Measurements from ENCODE around the gene DYNC1I2. TPM values are rescaled to one million over a fixed set of nuclear protein-coding genes. Genes with fewer than 3 reads are reported as not detected.
A peak's percentile ranks its signal among the peaks of the same experiment; 100 is the strongest.
"Not testable (repeated sequence)": the region's sequence is repeated elsewhere in the genome, so short reads cannot be mapped to it uniquely, and the experiment has no call there.

DYNC1I2 gene
- total RNA-seq, 1 experiment from 2014 or later, result 124 TPM

DNA sequence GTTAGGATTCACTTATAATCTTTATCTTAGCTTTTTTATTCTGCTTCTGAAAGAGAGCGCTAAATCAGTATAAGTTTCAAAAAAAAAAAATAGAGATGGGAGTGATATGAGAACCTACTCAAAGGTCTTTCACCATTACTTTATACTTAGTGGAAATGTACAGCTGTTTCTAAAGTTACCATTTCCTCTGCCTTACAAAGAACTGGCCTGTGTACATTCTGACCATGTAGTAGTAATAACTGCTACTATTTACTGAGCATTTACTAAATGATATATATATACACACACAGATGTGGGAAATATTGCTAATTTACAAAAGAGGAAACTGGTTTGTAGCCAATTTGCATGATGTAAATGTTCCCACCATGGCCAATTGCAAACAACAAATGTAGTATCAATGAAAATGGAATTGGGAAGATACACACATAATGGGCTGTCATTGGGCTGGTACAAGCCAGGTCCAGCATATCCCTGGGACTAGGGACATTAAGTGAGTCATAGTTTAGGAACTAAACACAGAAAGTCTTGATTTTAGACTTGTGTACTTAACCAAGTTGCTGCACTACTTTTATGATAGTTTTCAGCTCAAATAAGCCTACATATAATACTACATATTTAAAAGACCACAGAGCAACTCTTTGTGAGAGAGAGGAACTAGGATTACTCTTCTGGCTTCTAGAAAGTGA lies 67.1 kb downstream of the DYNC1I2 start:
- no peak overlapping the region for H3K27ac ChIP-seq (ENCODE audit: low read depth, low read length, poor library complexity, severe bottlenecking)
- TF ChIP-seq, protein P1, sequence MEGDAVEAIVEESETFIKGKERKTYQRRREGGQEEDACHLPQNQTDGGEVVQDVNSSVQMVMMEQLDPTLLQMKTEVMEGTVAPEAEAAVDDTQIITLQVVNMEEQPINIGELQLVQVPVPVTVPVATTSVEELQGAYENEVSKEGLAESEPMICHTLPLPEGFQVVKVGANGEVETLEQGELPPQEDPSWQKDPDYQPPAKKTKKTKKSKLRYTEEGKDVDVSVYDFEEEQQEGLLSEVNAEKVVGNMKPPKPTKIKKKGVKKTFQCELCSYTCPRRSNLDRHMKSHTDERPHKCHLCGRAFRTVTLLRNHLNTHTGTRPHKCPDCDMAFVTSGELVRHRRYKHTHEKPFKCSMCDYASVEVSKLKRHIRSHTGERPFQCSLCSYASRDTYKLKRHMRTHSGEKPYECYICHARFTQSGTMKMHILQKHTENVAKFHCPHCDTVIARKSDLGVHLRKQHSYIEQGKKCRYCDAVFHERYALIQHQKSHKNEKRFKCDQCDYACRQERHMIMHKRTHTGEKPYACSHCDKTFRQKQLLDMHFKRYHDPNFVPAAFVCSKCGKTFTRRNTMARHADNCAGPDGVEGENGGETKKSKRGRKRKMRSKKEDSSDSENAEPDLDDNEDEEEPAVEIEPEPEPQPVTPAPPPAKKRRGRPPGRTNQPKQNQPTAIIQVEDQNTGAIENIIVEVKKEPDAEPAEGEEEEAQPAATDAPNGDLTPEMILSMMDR (conservative IDR thresholded peaks at IDR 0.05; ENCODE audit: low read depth, low read length), result no peak
- no peak for TF ChIP-seq EZH2 (IDR thresholded peaks at IDR 0.05; ENCODE audit: borderline replicate concordance, low read depth, low read length, poor library complexity, severe bottlenecking)
- BruUV-seq (replicated peaks), result no TSS peak
- POLR2A ChIA-PET (ENCODE audit: low non-redundant PET), result no interaction called here
- H3K4me1 ChIP-seq (ENCODE audit: insufficient read depth, low read length, poor library complexity, severe bottlenecking), result no peaks in the 10 kb centered on the region
- CTCF ChIA-PET, result no interaction called here
- DNase-seq (ENCODE audit: low spot score), result no peak
- peaks cover 25% of the 10 kb centered on the region for H3K36me3 ChIP-seq (ENCODE audit: insufficient read depth, low read length, poor library complexity, severe bottlenecking)
- H3K27me3 ChIP-seq (replicated peaks; ENCODE audit: insufficient read depth, low read depth, low read length, poor library complexity), result no peaks in the 10 kb centered on the region
- intact Hi-C loops (cut with micrococcal nuclease; ENCODE audit: unreplicated experiment), result no loop called here
- H3K4me3 ChIP-seq (ENCODE audit: low read depth, low read length, poor library complexity, severe bottlenecking), result no peak overlapping the region
- no peaks in the 10 kb centered on the region for H3K9me3 ChIP-seq (ENCODE audit: low read depth, low read length, poor library complexity, severe bottlenecking)

DNA sequence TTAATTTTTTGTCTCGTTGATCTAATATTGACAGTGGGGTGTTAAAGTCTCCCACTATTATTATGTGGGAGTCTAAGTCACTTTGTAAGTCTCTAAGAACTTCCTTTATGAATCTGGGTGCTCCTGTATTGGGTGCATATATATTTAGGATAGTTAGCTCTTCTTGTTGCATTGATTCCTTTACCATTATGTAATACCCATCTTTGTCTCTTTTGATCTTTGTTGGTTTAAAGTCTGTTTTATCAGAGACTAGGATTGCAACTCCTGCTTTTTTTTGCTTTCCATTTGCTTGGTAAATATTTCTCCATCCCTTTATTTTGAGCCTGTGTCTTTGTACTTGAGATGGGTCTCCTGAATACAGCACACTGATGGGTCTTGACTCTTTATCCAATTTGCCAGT lies 71.5 kb downstream of the DYNC1I2 start:
- H3K4me1 ChIP-seq (ENCODE audit: insufficient read depth, low read length, poor library complexity, severe bottlenecking); H3K27ac ChIP-seq (ENCODE audit: low read depth, low read length, poor library complexity, severe bottlenecking); BruUV-seq (replicated peaks); H3K4me3 ChIP-seq (ENCODE audit: low read depth, low read length, poor library complexity, severe bottlenecking); H3K36me3 ChIP-seq (ENCODE audit: insufficient read depth, low read length, poor library complexity, severe bottlenecking); H3K27me3 ChIP-seq (replicated peaks; ENCODE audit: insufficient read depth, low read depth, low read length, poor library complexity); intact Hi-C loops (cut with micrococcal nuclease; ENCODE audit: unreplicated experiment); CTCF ChIA-PET; DNase-seq (ENCODE audit: low spot score); POLR2A ChIA-PET (ENCODE audit: low non-redundant PET); H3K9me3 ChIP-seq (ENCODE audit: low read depth, low read length, poor library complexity, severe bottlenecking): not testable (repeated sequence)

DNA sequence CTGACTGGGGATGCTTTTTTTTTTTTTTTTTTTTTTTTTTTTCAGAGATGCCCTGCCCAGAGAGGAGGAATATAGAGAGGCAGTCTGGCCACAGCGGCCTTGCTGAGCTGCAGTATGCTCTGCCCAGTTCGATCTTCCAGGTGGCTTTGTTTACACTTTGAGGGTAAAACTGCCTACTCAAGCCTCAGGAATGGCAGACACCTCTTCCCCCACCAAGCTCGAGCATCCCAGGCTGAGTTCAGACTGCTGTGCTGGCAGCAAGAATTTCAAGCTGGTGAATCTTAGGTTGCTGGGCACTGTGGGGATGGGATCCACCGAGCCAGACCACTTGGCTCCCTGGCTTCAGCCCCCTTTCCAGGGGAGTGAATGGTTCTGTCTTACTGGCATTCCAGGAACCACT lies 73.9 kb downstream of the DYNC1I2 start:
- BruUV-seq (replicated peaks); intact Hi-C loops (cut with micrococcal nuclease; ENCODE audit: unreplicated experiment); H3K9me3 ChIP-seq (ENCODE audit: low read depth, low read length, poor library complexity, severe bottlenecking); H3K27ac ChIP-seq (ENCODE audit: low read depth, low read length, poor library complexity, severe bottlenecking); H3K4me3 ChIP-seq (ENCODE audit: low read depth, low read length, poor library complexity, severe bottlenecking); CTCF ChIA-PET; H3K4me1 ChIP-seq (ENCODE audit: insufficient read depth, low read length, poor library complexity, severe bottlenecking); H3K27me3 ChIP-seq (replicated peaks; ENCODE audit: insufficient read depth, low read depth, low read length, poor library complexity); H3K36me3 ChIP-seq (ENCODE audit: insufficient read depth, low read length, poor library complexity, severe bottlenecking); POLR2A ChIA-PET (ENCODE audit: low non-redundant PET); DNase-seq (ENCODE audit: low spot score): not testable (repeated sequence)

DNA sequence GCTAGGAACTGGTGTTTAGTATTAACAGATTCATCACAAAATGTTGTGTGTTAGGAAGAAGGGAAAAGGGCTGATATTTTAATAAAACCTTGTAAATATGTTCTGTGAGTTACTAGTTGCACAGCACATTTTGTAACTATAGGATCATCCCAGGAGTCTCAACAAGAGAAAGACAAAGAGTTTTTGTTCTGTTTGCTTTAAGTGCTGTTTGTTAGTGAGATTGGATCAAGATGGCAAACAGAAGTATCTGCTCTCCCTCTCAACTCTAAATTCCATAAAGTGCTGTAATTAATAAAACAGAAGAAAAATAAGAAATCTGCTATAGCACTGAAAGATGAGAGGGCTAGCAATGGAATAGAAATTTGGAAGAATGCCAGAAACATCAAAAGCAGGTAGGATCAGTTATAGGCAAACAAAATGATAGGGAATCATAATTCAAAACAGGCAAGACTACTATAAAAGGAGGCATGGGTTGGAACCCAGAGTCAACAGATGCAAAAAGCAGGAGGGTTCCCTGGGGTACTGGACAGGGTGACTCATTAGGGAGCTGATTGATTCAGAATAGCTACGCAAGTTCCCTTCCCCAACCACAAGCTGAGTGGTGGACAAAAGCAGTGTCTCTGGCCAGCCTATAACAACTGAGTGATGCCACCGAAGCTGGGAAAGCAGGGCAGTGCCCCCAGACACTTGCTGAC lies 75.8 kb downstream of the DYNC1I2 start:
- BruUV-seq (replicated peaks), result no TSS peak
- Histone ChIP-seq H3K4me3 (ENCODE audit: low read depth, low read length, poor library complexity, severe bottlenecking) (no peak overlapping the region), H3K4me1 (ENCODE audit: insufficient read depth, low read length, poor library complexity, severe bottlenecking) (no peaks in the 10 kb centered on the region), H3K36me3 (ENCODE audit: insufficient read depth, low read length, poor library complexity, severe bottlenecking) (peaks cover 5% of the 10 kb centered on the region), H3K27ac (ENCODE audit: low read depth, low read length, poor library complexity, severe bottlenecking) (no peak overlapping the region), H3K9me3 (ENCODE audit: low read depth, low read length, poor library complexity, severe bottlenecking) (no peaks in the 10 kb centered on the region), H3K27me3 (replicated peaks; ENCODE audit: insufficient read depth, low read depth, low read length, poor library complexity) (no peaks in the 10 kb centered on the region)
- TF ChIP-seq, protein P1 (conservative IDR thresholded peaks at IDR 0.05; ENCODE audit: low read depth, low read length), result no peak
- CTCF ChIA-PET, result no interaction called here
- intact Hi-C loops (cut with micrococcal nuclease; ENCODE audit: unreplicated experiment), result no loop called here
- peak; percentile 22 for DNase-seq (ENCODE audit: low spot score)
- POLR2A ChIA-PET (ENCODE audit: low non-redundant PET), result no interaction called here

Measured in A673 (cell line).